ENCODE data around the gene ANKS1A.
"Not testable (repeated sequence)": the region's sequence is repeated elsewhere in the genome, so short reads cannot be mapped to it uniquely, and the experiment has no call there.

The ANKS1A gene

DNA sequence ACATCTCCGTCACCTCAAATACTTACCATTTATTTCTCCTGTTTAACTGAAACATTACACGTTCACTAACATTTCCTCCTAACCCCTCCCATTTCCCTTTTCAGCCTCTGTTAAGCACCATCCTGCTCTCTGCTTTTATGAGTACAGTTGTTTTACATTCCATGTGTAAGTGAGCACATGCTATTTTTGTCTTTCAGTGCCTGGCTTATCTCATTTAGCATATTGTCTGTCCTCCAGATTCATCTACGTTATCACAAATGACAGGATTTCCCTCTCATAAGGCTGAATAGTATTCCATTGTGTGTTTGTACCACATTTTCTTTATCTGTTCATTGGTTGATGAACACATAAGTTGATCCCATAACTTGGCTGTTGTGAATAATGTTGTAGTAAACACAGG is 23.9 kb upstream of the ANKS1A start:
- peaks cover 48% of the 10 kb centered on the region for H3K36me3 ChIP-seq (ENCODE audit: insufficient read depth, low read length)
- no peaks in the 10 kb centered on the region for H3K9me3 ChIP-seq (ENCODE audit: insufficient read depth, low read depth, low read length)
- H3K9ac ChIP-seq (ENCODE audit: low read depth, low read length) = no peak overlapping the region
- H3K4me3 ChIP-seq (ENCODE audit: low read length) = no peak overlapping the region
- 95% methylated on average over 3 of the region's 3 CpGs for WGBS
- no peaks in the 10 kb centered on the region for H3K27me3 ChIP-seq (ENCODE audit: insufficient read depth, low read length)
- H3K27ac ChIP-seq (ENCODE audit: low read depth, low read length) = no peak overlapping the region
- H3K4me1 ChIP-seq (ENCODE audit: insufficient read depth, low read length) = no peaks in the 10 kb centered on the region

DNA sequence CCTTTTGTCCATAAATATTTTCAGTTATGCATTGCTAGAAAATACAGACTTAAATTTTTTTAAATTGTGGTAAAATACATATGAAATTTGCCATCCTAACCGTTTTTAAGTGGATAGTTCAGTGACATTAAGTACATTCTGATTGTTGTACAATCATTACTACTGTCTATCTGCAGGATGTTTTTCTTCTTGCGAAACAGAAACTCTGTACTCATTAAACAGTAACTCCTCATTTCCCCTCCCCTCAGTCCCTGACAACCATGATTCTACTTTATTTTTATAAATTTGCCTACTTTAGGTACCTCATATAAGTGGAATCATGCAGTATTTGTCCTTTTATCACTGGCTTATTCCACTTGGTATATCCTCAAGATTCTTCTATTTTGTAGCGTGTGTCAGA is 22.5 kb upstream of the ANKS1A start:
- Histone ChIP-seq H3K27ac (ENCODE audit: low read depth, low read length) (no peak overlapping the region), H3K9ac (ENCODE audit: low read depth, low read length) (no peak overlapping the region), H3K27me3 (ENCODE audit: insufficient read depth, low read length) (no peaks in the 10 kb centered on the region), H3K36me3 (ENCODE audit: insufficient read depth, low read length) (peaks cover 53% of the 10 kb centered on the region), H3K9me3 (ENCODE audit: insufficient read depth, low read depth, low read length) (no peaks in the 10 kb centered on the region), H3K4me3 (ENCODE audit: low read length) (no peak overlapping the region), H3K4me1 (ENCODE audit: insufficient read depth, low read length) (no peaks in the 10 kb centered on the region)
- 98% methylated on average over 3 of the region's 3 CpGs for WGBS

DNA sequence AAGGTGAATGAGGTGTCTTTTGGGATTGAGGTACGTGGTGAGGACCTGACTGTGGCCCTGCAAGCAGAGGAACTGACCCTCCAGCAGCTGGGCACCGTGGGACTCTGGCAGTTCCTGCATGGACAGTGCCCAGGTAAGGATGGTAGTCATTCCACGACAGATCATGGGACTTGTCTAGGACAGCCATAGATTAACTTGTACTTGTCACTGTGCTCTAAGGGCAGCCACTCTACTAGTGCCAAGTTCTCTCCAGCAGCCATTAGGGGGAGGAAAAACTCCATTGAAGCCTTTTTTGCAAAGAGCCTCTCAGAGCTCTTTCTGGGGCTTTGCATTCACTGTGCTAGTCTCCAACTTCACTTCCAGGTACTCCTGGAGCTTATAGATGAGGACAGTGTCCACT is 21.6 kb upstream of the ANKS1A start:
- 95% methylated on average over 3 of the region's 3 CpGs for WGBS
- no peaks in the 10 kb centered on the region for H3K27me3 ChIP-seq (ENCODE audit: insufficient read depth, low read length)
- no peaks in the 10 kb centered on the region for H3K4me1 ChIP-seq (ENCODE audit: insufficient read depth, low read length)
- H3K4me3 ChIP-seq (ENCODE audit: low read length) = no peak overlapping the region
- no peaks in the 10 kb centered on the region for H3K9me3 ChIP-seq (ENCODE audit: insufficient read depth, low read depth, low read length)
- no peak overlapping the region for H3K27ac ChIP-seq (ENCODE audit: low read depth, low read length)
- H3K36me3 ChIP-seq (ENCODE audit: insufficient read depth, low read length) = peaks cover 59% of the 10 kb centered on the region
- no peak overlapping the region for H3K9ac ChIP-seq (ENCODE audit: low read depth, low read length)

DNA sequence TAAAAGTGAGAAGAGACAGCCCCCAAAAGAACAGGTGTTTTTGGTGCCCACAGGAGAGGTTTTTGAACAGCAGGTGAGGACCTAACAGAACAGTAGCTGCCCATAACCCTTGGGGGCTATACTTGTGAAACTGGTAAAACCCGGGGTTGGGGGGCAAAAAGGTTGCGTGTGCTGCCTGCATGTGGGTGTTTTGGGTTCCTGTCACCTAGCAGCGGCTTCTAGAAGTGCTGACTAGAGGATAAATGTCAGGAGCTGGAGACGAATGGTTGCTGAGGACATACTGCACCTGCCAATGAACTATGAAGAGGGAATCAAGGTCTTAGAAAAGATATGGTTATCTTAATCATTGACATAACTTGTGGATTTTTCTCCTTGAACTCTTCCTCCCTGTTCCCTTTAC is 17.2 kb upstream of the ANKS1A start:
- Histone ChIP-seq H3K9ac (ENCODE audit: low read depth, low read length) (no peak overlapping the region), H3K27me3 (ENCODE audit: insufficient read depth, low read length) (no peaks in the 10 kb centered on the region), H3K36me3 (ENCODE audit: insufficient read depth, low read length) (peaks cover 85% of the 10 kb centered on the region), H3K4me3 (ENCODE audit: low read length) (no peak overlapping the region), H3K27ac (ENCODE audit: low read depth, low read length) (no peak overlapping the region), H3K9me3 (ENCODE audit: insufficient read depth, low read depth, low read length) (no peaks in the 10 kb centered on the region), H3K4me1 (ENCODE audit: insufficient read depth, low read length) (peaks cover 14% of the 10 kb centered on the region; the same call in 1 of the 2 replicates)
- WGBS = 93% methylated on average over 4 of the region's 4 CpGs

DNA sequence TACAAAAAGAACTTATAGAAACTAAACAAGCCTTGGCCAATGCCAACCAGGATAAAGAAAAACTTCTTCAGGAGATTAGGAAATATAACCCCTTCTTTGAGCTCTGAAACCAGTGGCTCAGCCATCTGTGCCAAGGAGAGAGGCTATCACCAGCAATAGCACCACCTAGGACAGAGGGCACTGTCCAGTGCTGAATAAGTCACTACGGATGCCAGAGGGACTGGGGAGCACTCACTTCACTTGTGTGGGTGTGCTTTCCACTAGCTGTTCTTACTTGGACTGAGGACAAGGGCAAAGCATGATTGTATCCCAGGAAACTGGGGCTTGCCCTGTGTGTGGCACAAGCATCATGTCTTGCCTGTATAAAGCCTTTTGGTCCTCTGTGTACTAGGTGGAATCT is 16.7 kb upstream of the ANKS1A start:
- 91% methylated on average over 1 of the region's 1 CpG for WGBS
- Histone ChIP-seq H3K4me3 (ENCODE audit: low read length) (no peak overlapping the region), H3K4me1 (ENCODE audit: insufficient read depth, low read length) (peaks cover 14% of the 10 kb centered on the region; the same call in 1 of the 2 replicates), H3K36me3 (ENCODE audit: insufficient read depth, low read length) (peaks cover 86% of the 10 kb centered on the region), H3K27me3 (ENCODE audit: insufficient read depth, low read length) (no peaks in the 10 kb centered on the region), H3K9ac (ENCODE audit: low read depth, low read length) (no peak overlapping the region), H3K9me3 (ENCODE audit: insufficient read depth, low read depth, low read length) (no peaks in the 10 kb centered on the region), H3K27ac (ENCODE audit: low read depth, low read length) (no peak overlapping the region)

DNA sequence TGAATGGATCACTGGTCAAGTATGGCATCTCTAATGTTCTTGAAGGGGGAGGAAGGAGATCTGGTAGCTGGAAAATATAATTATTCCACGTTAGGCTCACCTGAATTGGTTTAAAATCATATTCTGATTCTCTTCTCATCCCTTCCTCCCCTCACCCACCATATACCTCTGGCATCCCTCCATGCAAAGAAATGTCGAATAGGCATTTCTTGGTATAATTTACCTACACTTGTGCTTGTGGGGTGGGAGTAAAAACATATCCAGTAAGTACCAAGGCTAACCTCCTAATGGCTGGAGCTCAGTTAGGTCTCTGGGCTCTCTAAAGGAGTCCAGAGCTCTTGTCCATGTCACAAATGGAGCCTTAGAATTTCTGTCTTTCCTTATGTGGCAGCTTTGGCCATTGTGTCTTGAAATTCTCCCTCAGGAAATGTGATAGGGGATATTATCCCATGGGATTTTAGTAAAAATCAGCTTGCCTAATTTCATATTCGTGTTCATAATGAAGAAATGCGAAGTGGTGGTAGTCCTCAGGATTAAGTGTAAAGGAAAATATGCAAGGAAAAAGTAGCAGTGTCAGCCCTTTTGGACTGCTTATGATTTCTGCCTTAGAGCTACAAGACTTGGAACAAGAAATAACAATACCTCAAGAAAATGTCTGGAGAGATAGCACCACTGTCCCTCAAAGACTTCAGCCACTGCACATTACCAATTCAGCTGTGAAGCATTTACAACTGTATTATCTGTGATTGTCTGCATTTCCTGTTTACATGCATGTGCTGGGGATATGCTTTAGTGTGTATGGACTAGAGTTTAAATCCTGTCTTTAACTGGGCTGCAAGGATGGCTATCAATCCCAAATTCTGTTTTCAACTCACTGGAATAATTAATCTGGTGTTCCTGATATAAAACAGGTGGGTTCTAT is 13.5 kb upstream of the ANKS1A start:
- WGBS = 90% methylated on average over 4 of the region's 4 CpGs
- Histone ChIP-seq H3K27ac (ENCODE audit: low read depth, low read length) (no peak overlapping the region), H3K9me3 (ENCODE audit: insufficient read depth, low read depth, low read length) (no peaks in the 10 kb centered on the region), H3K27me3 (ENCODE audit: insufficient read depth, low read length) (no peaks in the 10 kb centered on the region), H3K4me1 (ENCODE audit: insufficient read depth, low read length) (peaks cover 14% of the 10 kb centered on the region; the same call in 1 of the 2 replicates), H3K9ac (ENCODE audit: low read depth, low read length) (0 out of 2 replicates have a peak overlapping the region, but pooled peaks have one; percentile 8), H3K4me3 (ENCODE audit: low read length) (no peak overlapping the region), H3K36me3 (ENCODE audit: insufficient read depth, low read length) (peaks cover 97% of the 10 kb centered on the region)

DNA sequence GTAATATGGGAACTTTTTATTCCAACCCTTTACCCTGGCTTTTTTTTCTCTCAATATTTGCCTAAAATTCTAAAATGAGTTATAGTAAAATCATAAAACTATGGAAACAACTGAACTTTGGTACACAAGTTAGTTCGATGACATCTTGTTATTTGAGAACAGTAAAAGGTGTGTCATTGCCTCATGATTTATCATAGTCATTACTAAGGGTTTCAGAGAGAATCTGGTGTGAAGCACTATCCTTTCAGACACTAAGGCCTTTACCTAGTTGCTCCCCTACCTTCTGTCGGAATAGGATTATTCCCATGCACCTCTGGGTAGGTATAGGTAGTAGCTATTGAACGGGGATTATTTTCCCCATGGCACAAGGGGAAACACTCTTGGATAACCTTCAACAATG is 12.6 kb upstream of the ANKS1A start:
- Histone ChIP-seq H3K9me3 (ENCODE audit: insufficient read depth, low read depth, low read length) (no peaks in the 10 kb centered on the region), H3K36me3 (ENCODE audit: insufficient read depth, low read length) (peaks cover 97% of the 10 kb centered on the region), H3K27me3 (ENCODE audit: insufficient read depth, low read length) (no peaks in the 10 kb centered on the region), H3K4me1 (ENCODE audit: insufficient read depth, low read length) (peaks cover 14% of the 10 kb centered on the region; the same call in 1 of the 2 replicates), H3K4me3 (ENCODE audit: low read length) (no peak overlapping the region), H3K9ac (ENCODE audit: low read depth, low read length) (no peak overlapping the region), H3K27ac (ENCODE audit: low read depth, low read length) (no peak overlapping the region)
- WGBS = 100% methylated on average over 3 of the region's 3 CpGs

DNA sequence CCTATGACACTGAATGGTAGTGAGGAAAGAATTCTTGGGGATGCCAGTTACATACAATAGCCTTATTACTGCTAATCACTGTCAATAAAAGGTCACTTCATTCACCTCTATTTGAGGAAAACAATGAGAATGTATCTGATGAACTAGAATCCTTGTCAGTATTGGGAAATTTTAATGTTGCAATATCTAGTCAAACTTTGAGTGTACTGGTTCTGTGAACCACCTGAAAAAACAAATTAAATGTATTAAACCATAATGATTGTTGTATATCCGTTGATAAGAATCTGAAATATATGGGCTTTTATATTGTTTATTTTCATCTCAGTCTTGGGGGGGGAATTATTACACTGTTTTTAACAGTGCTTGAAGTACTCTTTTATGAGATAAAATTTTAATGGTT is 11.8 kb upstream of the ANKS1A start:
- Histone ChIP-seq H3K4me3 (ENCODE audit: low read length) (no peak overlapping the region), H3K27me3 (ENCODE audit: insufficient read depth, low read length) (no peaks in the 10 kb centered on the region), H3K36me3 (ENCODE audit: insufficient read depth, low read length) (peaks cover 94% of the 10 kb centered on the region), H3K9me3 (ENCODE audit: insufficient read depth, low read depth, low read length) (no peaks in the 10 kb centered on the region), H3K27ac (ENCODE audit: low read depth, low read length) (no peak overlapping the region), H3K4me1 (ENCODE audit: insufficient read depth, low read length) (peaks cover 14% of the 10 kb centered on the region; the same call in 1 of the 2 replicates), H3K9ac (ENCODE audit: low read depth, low read length) (no peak overlapping the region)
- 89% methylated on average over 1 of the region's 1 CpG for WGBS

DNA sequence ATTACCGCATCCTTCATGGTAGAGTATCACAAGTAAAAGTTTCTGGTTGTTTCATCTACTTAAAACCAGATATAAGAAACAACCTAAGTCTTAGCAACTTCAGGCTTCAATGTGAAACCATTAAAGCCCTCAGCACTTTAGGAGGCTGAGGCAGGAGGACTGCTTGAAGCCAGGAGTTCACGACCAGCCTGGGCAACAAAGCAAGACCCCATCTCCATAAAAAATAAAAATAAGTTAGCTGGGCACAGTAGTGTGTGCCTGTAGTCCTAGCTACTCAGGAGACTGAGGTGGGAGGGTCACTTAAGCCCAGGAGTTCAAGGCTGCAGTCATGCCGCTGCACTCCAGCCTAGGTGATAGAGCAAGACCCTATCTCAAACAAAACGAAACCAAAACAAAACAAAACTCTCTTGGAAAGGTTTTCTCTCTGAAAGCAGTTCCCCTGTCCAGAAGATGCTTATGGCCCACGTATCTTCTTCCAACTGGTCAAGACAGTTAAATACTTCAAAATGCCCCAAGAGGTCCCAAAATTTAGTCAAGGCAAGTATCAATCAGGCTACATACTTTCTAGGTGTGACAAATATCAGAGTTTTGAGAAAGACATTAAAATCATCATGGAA is 11.1 kb upstream of the ANKS1A start:
- no peak overlapping the region for H3K27ac ChIP-seq (ENCODE audit: low read depth, low read length)
- H3K4me3 ChIP-seq (ENCODE audit: low read length) = no peak overlapping the region
- peaks cover 14% of the 10 kb centered on the region; the same call in 1 of the 2 replicates for H3K4me1 ChIP-seq (ENCODE audit: insufficient read depth, low read length)
- WGBS = 95% methylated on average over 5 of the region's 5 CpGs
- no peaks in the 10 kb centered on the region for H3K27me3 ChIP-seq (ENCODE audit: insufficient read depth, low read length)
- peaks cover 91% of the 10 kb centered on the region for H3K36me3 ChIP-seq (ENCODE audit: insufficient read depth, low read length)
- H3K9ac ChIP-seq (ENCODE audit: low read depth, low read length) = no peak overlapping the region
- H3K9me3 ChIP-seq (ENCODE audit: insufficient read depth, low read depth, low read length) = no peaks in the 10 kb centered on the region

DNA sequence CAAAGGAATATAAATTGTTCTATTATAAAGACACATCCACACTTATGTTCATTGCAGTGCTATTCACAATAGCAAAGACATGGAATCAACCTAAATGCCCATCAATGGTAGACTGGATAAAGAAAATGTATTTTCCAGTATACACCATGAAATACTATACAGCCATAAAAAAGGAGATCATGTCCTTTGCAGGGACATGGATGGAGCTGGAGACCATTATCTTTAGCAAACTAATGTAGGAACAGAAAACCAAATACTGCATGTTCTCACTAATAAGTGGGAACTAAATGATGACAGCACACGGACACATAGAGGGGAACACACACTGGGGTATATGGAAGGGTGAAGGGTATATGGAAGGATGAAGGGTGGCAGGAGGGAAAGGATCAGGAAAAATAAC is 5.0 kb upstream of the ANKS1A start:
- not testable (repeated sequence) for H3K4me3 ChIP-seq (ENCODE audit: low read length); H3K27me3 ChIP-seq (ENCODE audit: insufficient read depth, low read length); H3K4me1 ChIP-seq (ENCODE audit: insufficient read depth, low read length); H3K27ac ChIP-seq (ENCODE audit: low read depth, low read length); H3K9ac ChIP-seq (ENCODE audit: low read depth, low read length); H3K9me3 ChIP-seq (ENCODE audit: insufficient read depth, low read depth, low read length)
- 100% methylated on average over 1 of the region's 1 CpG for WGBS
- H3K36me3 ChIP-seq (ENCODE audit: insufficient read depth, low read length) = peaks cover 57% of the 10 kb centered on the region

DNA sequence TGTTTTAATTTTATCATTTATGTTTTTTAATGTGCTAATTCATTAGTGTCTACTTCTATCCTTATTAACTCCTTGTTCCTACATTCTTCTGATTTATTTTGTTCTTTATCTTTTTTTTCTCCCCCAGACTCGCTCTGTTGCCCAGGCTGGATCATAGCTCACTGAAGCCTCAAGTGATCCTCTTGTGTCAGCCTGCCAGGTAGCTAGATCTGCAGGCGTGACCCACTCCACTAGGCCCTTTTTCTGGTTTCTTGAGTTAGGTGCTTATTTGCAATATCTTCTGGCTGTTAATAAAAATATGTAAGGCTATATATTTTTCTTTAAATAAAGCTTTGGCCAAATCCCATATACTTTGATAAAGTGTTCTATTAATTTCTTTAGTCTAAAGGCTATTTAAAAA is 4.1 kb upstream of the ANKS1A start:
- Histone ChIP-seq H3K4me3 (ENCODE audit: low read length) (no peak overlapping the region), H3K9ac (ENCODE audit: low read depth, low read length) (no peak overlapping the region), H3K27me3 (ENCODE audit: insufficient read depth, low read length) (no peaks in the 10 kb centered on the region), H3K9me3 (ENCODE audit: insufficient read depth, low read depth, low read length) (no peaks in the 10 kb centered on the region), H3K27ac (ENCODE audit: low read depth, low read length) (no peak overlapping the region), H3K4me1 (ENCODE audit: insufficient read depth, low read length) (peaks cover 2% of the 10 kb centered on the region; the same call in 1 of the 2 replicates), H3K36me3 (ENCODE audit: insufficient read depth, low read length) (peaks cover 49% of the 10 kb centered on the region)
- WGBS = 99% methylated on average over 2 of the region's 2 CpGs
